ENCODE measurements around the gene NPIPA3.
"Not testable (repeated sequence)": the region's sequence is repeated elsewhere in the genome, so short reads cannot be mapped to it uniquely, and the experiment has no call there.

The NPIPA3 gene

DNA sequence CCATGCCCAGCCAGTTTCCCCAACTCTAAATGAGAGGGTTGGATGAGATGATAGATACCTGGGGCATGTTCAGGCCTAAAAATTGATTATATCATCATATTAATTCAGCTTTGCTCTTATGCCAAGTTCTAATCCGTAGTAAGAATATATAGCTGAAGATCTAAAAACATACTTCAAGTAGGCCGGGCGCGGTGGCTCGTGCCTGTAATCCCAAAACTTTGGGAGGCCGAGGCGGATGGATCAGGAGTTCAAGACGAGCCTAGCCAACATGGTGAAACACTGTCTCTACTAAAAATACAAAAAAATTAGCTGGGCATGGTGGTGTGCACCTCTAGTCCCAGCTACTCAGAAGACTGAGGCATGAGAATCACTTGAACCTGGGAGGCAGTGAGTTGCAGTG lies 21.1 kb upstream of the NPIPA3 start:
- DNase-seq (ENCODE audit: extremely low spot score) = no peak
- CTCF ChIA-PET = interaction anchor here (0.6 kb wide), 1 partner anchor 27 kb away, joined by 3 read pairs; no protein-coding TSS in a partner anchor
- TF ChIP-seq TARDBP (IDR thresholded peaks at IDR 0.05) (no peak), CTBP1 (IDR thresholded peaks at IDR 0.05; ENCODE audit: borderline replicate concordance) (no peak), ARNT (IDR thresholded peaks at IDR 0.05) (no peak), SUZ12 (IDR thresholded peaks at IDR 0.05) (no peak)
- TF ChIP-seq, protein P1, sequence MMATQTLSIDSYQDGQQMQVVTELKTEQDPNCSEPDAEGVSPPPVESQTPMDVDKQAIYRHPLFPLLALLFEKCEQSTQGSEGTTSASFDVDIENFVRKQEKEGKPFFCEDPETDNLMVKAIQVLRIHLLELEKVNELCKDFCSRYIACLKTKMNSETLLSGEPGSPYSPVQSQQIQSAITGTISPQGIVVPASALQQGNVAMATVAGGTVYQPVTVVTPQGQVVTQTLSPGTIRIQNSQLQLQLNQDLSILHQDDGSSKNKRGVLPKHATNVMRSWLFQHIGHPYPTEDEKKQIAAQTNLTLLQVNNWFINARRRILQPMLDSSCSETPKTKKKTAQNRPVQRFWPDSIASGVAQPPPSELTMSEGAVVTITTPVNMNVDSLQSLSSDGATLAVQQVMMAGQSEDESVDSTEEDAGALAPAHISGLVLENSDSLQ (IDR thresholded peaks at IDR 0.05) = no peak
- POLR2A ChIA-PET = no interaction called here

DNA sequence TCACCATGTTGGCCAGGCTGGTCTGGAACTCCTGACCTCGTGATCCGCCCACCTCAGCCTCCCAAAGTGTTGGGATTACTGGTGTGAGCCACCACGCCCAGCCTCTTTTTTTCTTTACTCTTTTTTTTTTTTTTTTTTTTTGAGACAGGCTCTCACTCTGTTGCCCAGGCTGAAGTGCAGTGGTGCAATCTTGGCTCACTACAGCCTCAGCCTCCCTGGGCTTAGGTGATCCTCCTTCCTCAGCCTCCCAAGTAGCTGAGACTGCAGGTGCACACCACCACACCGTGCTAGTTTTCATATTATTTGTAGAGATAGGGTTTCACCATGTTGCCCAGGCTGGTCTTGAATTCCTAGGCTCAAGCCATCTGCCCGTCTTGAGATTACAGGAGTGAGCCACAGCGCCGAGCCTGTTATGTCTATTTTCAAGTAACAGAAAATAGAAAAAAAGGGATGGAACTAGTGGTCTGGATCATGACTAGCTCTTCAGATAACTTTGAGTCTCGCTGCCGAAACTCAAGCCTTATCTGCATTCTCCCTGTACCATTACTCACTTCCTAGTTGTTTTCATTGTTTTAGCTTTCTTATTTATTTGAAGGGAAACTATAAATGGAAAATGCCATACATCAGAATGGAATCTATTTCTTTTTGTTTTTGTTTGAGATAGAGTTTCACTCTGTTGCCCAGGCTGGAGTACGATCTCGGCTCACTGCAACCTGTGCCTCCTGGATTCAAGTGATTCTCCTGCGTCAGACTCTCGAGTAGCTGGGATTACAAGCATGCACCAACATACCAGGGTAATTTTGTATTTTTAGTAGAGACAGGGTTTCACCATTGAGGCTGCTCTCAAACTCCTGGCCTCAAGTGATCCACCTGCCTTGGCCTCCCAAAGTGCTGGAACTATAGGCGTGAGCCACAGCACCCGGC lies 17.1 kb upstream of the NPIPA3 start:
- CTCF ChIA-PET; POLR2A ChIA-PET; DNase-seq (ENCODE audit: extremely low spot score): not testable (repeated sequence)

DNA sequence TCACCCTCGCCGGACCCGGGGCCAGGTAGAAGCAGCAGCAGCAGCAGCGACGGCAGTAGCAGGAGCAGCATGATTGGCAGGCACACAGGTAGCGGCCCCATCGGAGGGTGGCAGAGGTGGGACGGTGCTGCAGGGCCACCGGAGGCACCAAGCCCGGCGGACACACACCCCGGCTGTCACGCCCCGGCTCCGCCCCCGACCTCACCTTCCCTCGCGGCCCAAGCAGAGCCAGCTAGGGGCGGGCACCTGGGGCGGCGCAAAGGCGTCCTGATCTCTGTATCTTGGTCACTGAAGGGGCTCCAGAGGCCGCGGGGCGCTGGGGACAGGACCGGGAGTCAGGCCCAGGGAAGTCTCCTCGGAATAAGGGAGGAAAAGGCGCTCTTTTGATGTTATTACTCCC lies 9.1 kb upstream of the NPIPA3 start, which contains the start of gene PLA2G10:
TSS of gene PLA2G10 (minus strand) at position 180 of the 400 bp plus-strand sequence. CDS start at position 101, 79 bp downstream.
- DNase-seq (ENCODE audit: extremely low spot score); CTCF ChIA-PET; POLR2A ChIA-PET: not testable (repeated sequence)

DNA sequence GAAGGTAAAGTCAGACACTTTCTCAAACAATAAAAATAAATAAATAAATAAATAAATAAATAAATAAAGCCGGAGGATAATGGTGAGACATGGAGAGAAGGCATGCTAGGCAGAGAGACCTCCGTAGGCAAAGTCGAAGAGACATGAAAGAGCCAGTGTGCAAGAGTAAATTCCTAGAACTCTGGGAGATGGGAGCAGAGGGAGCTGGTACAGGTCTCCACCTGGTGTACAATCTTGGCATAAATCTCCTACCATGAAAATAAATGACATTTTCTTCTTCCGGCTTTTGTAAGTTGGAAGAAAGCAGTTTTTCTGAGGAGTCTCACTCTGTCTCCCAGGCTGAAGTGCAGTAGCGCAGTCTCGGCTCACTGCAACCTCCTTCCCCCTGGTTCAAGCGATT lies 1.4 kb upstream of the NPIPA3 start:
- DNase-seq (ENCODE audit: extremely low spot score); CTCF ChIA-PET; POLR2A ChIA-PET: not testable (repeated sequence)

DNA sequence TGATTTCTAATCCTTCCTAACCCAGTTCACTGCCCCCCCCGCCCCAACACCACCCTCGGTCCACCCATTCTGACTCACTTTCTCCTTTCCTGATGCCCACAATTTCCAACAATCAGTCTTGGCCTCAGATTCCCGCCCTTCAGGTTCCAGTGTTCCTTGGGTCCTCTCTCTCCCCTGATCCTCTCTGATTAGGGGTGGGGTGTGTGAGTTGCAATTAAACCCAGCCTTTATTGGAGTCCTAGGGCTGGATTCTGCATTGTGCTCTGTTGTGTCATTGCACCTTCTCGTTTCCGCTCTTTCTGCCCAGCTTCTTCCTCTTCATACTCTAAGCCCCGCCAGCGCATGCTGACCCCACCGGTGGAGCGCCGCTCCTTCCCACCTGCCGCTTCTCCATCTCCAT lies 539 bp upstream of the NPIPA3 start:
- CTCF ChIA-PET; DNase-seq (ENCODE audit: extremely low spot score); POLR2A ChIA-PET: not testable (repeated sequence)

DNA sequence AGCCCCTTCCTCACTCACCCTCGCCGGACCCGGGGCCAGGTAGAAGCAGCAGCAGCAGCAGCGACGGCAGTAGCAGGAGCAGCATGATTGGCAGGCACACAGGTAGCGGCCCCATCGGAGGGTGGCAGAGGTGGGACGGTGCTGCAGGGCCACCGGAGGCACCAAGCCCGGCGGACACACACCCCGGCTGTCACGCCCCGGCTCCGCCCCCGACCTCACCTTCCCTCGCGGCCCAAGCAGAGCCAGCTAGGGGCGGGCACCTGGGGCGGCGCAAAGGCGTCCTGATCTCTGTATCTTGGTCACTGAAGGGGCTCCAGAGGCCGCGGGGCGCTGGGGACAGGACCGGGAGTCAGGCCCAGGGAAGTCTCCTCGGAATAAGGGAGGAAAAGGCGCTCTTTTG lies 30.0 kb downstream of the NPIPA3 start:
- DNase-seq (ENCODE audit: extremely low spot score); POLR2A ChIA-PET; CTCF ChIA-PET: not testable (repeated sequence)

DNA sequence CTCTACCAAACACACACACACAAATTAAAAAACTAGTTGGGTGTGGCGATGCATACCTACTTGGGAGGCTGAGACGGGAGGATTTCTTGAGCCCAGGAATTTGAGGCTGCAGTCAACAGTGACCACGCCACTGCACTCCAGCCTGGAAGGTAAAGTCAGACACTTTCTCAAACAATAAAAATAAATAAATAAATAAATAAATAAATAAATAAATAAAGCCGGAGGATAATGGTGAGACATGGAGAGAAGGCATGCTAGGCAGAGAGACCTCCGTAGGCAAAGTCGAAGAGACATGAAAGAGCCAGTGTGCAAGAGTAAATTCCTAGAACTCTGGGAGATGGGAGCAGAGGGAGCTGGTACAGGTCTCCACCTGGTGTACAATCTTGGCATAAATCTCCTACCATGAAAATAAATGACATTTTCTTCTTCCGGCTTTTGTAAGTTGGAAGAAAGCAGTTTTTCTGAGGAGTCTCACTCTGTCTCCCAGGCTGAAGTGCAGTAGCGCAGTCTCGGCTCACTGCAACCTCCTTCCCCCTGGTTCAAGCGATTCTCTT lies 37.7 kb downstream of the NPIPA3 start:
- CTCF ChIA-PET; POLR2A ChIA-PET; DNase-seq (ENCODE audit: extremely low spot score): not testable (repeated sequence)

DNA sequence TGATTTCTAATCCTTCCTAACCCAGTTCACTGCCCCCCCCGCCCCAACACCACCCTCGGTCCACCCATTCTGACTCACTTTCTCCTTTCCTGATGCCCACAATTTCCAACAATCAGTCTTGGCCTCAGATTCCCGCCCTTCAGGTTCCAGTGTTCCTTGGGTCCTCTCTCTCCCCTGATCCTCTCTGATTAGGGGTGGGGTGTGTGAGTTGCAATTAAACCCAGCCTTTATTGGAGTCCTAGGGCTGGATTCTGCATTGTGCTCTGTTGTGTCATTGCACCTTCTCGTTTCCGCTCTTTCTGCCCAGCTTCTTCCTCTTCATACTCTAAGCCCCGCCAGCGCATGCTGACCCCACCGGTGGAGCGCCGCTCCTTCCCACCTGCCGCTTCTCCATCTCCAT lies 38.6 kb downstream of the NPIPA3 start:
- POLR2A ChIA-PET; CTCF ChIA-PET; DNase-seq (ENCODE audit: extremely low spot score): not testable (repeated sequence)

DNA sequence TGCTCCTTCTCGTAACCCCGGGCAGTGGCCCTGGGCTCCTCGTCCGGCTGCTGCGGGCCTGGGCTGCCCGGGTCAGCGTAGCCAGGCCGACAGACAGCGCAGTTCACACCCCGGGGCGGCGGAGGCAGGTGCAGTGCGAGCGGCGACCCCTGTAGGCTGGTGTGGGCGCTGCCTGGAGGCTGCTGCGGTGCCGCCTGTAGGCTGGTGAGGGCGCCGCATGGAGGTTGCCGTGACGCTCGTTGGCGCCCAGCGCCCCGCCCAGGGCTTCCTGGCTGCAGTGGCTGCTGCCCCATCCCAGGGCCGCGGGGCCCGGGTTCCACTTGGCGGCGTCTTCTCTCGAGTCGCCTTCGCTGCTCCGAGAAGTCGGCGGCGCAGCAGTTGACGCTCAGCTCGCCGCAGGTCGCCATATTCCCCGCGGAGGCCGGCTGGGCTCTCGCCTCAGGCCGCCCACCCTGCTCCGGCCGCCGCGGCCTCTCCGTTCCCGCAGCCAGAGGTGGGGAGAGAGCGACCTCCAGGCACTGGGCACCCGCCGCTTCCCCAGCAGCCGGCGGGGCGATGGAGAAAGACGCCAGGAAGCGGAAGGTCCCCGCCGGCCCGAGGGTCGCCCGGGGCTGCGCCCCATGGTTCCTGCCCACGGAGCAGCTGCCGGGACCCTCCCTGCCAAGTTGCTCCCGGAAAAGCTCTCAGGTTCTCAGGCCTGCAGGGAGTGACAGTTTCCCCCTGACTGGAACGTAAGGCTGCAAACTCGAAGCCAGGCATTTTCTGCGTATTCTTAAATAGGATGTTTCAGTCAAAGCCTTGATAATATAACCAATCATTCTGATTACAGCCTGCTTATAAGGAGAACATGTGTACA lies 39.3 kb downstream of the NPIPA3 start, which contains the start of gene NPIPA2:
TSS of gene NPIPA2 (plus strand) at position 261 of the 856 bp plus-strand sequence. CDS start 5,533 bp downstream, outside the sequence.
- CTCF ChIA-PET = not testable (repeated sequence)

DNA sequence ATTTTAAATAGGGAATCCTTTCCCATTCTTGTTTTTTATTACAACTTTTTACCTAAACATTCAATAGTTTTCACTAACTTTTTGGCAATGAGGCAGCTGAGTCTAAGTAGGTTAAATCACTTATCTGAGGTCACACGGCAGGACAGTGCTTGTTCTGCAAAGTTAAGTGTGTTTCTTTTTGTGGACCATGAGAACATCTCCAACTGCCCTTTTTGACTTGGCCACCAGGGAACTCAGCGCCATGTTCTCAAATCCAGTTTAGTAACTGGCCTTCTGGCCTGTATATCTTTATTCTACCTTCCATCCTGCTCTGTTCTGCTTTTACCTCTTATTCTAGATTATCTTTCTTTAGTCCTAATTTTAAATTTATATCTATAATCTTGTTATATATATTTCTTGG lies 70.4 kb downstream of the NPIPA3 start:
- DNase-seq (ENCODE audit: extremely low spot score); CTCF ChIA-PET; POLR2A ChIA-PET: not testable (repeated sequence)

More for the DNA sequence above, 39.3 kb downstream of the NPIPA3 start, which contains the start of gene NPIPA2:
- DNase-seq (ENCODE audit: extremely low spot score); POLR2A ChIA-PET: not testable (repeated sequence)

DNA sequence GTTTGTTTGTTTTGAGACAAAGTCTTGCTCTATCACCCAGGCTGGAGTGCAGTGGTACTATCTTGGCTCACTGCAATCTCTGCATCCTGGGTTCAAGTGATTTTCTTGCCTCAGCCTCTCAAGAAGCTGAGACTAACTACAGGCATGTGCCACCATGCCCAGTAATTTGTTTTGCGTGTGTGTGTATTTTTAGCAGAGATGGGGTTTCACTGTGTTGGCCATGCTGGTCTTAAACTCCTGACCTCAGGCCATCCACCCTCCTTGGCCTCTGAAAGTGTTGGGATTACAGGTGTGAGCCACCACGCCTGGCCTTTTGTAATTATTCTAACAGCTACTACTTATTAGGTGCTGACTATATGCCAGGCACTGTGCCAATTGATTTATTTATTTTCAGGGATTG lies 72.4 kb downstream of the NPIPA3 start:
- CTCF ChIA-PET; DNase-seq (ENCODE audit: extremely low spot score); POLR2A ChIA-PET: not testable (repeated sequence)
